Activated CD8-positive, alpha-beta T cell treated with anti-CD3 and anti-CD28 coated beads for 36 hours (primary cell): ENCODE measurements around the gene COG7. TPM values are rescaled to one million over a fixed set of nuclear protein-coding genes. Genes with fewer than 3 reads are reported as not detected.

Source experiments
- ATAC-seq: fragments of 200-7000 bp; cut with Tn5 transposase; one replicate; pipeline ENCODE4 v1.10.0; 2021; ENCODE audit warnings: mild to moderate bottlenecking, moderate library complexity
- CTCF ChIA-PET: fragments of 350-600 bp; sonication (Branson Sonifier 250); formaldehyde crosslinking; loops from one replicate; lab custom pipeline; 2021; ENCODE audit warnings: antibody characterized with exemption; lab: Charles Lee
- POLR2A ChIA-PET: fragments of 350-600 bp; sonication (Branson Sonifier 250); formaldehyde crosslinking; loops from one replicate; lab custom pipeline; 2021; ENCODE audit warnings: antibody characterized with exemption; lab: Charles Lee
- DNase-seq: peaks from one replicate; pipeline ENCODE4 v3.0.0-alpha.2; 2020
- H3K27ac Mint-ChIP-seq: one replicate; pipeline ENCODE4 v1.8.0; 2021; ENCODE audit warnings: mild to moderate bottlenecking, mixed read lengths
- H3K27me3 Mint-ChIP-seq: one replicate; pipeline ENCODE4 v1.8.0; 2021; ENCODE audit warnings: mixed read lengths
- H3K36me3 Mint-ChIP-seq: one replicate; pipeline ENCODE4 v1.8.0; 2021; ENCODE audit warnings: low read depth, mixed read lengths
- H3K4me1 Mint-ChIP-seq: one replicate; pipeline ENCODE4 v1.8.0; 2021; ENCODE audit warnings: low read depth, mixed read lengths
- H3K4me3 Mint-ChIP-seq: one replicate; pipeline ENCODE4 v1.8.0; 2021; ENCODE audit warnings: mild to moderate bottlenecking, moderate library complexity, mixed read lengths
- H3K9me3 Mint-ChIP-seq: one replicate; pipeline ENCODE4 v1.8.0; 2021; ENCODE audit warnings: mixed read lengths
- CTCF ChIP-seq: fragments of 200-600 bp; IDR thresholded peaks from one replicate; pipeline ENCODE4 v1.8.0; 2022; ENCODE audit warnings: antibody characterized with exemption, mild to moderate bottlenecking
- intact Hi-C: fragments of 100-400 bp; cut with micrococcal nuclease; formaldehyde crosslinking; loops from one replicate; pipeline ENCODE4 v1.10.0; 2022
- total RNA-seq, 2 experiments: library from RNA; stranded (reverse); gene quantifications; one replicate each; pipeline ENCODE4 v1.2.3, GENCODE V29; 2021

Gene COG7
- total RNA-seq, 2 experiments from 2014 or later: 16.4 to 16.7 TPM

- H3K4me3 Mint-ChIP-seq: no peak overlapping the region
- POLR2A ChIA-PET: no interaction called here
Measured at GRCh38 chr16:23436951-23437350, 16.0 kb downstream of the COG7 start.

GRCh38 chr16:23435500-23435899 is 17.5 kb downstream of the COG7 start:
- DNase-seq: peak; percentile 85
- Mint-ChIP-seq H3K27ac (no peak overlapping the region), H3K36me3 (peaks cover 18% of the 10 kb centered on the region), H3K4me1 (peaks cover 2% of the 10 kb centered on the region), H3K9me3 (no peaks in the 10 kb centered on the region), H3K27me3 (no peaks in the 10 kb centered on the region), H3K4me3 (no peak overlapping the region)
- TF ChIP-seq CTCF: peak; percentile 82
- intact Hi-C loops: no loop called here
- POLR2A ChIA-PET: no interaction called here
- CTCF ChIA-PET: interaction anchor here (0.6 to 7.0 kb wide), 54 partner anchors 10 to 817 kb away, joined by 3 to 113 read pairs (median 4); partner anchors contain the start of genes COG7, NDUFAB1 and SCNN1G
- peak; percentile 94 for ATAC-seq

More at GRCh38 chr16:23436951-23437350, 16.0 kb downstream of the COG7 start:
- intact Hi-C loops: no loop called here
- peaks cover 18% of the 10 kb centered on the region for H3K36me3 Mint-ChIP-seq
- CTCF ChIA-PET: interaction anchor here (0.6 to 7.0 kb wide), 10 partner anchors 11 to 538 kb away, joined by 3 to 113 read pairs (median 4); partner anchors contain the start of genes COG7 and SCNN1G
- no peaks in the 10 kb centered on the region for H3K9me3 Mint-ChIP-seq
- no peak overlapping the region for H3K27ac Mint-ChIP-seq
- ATAC-seq: no peak
- no peak for TF ChIP-seq CTCF
- H3K4me1 Mint-ChIP-seq: peaks cover 2% of the 10 kb centered on the region
- no peak for DNase-seq
- H3K27me3 Mint-ChIP-seq: no peaks in the 10 kb centered on the region

GRCh38 chr16:23434380-23434779 is 18.6 kb downstream of the COG7 start:
- Mint-ChIP-seq H3K9me3 (no peaks in the 10 kb centered on the region), H3K36me3 (peaks cover 16% of the 10 kb centered on the region), H3K4me3 (no peak overlapping the region), H3K27ac (no peak overlapping the region), H3K4me1 (peaks cover 2% of the 10 kb centered on the region), H3K27me3 (no peaks in the 10 kb centered on the region)
- no peak for ATAC-seq
- peak; percentile 85 for TF ChIP-seq CTCF
- intact Hi-C loops: loop anchor here (5.0 kb wide), 1 partner anchor 252 kb away; the partner anchor contains the start of gene SCNN1G
- peak; percentile 15 for DNase-seq
- ChIA-PET POLR2A (interaction anchor here (0.6 to 0.8 kb wide), 2 partner anchors 18 to 257 kb away, joined by 3 to 4 read pairs; no protein-coding TSS in a partner anchor), CTCF (interaction anchor here (0.7 to 7.0 kb wide), 37 partner anchors 9 to 535 kb away, joined by 3 to 113 read pairs (median 4); partner anchors contain the start of genes COG7, NDUFAB1 and SCNN1G)

DNA sequence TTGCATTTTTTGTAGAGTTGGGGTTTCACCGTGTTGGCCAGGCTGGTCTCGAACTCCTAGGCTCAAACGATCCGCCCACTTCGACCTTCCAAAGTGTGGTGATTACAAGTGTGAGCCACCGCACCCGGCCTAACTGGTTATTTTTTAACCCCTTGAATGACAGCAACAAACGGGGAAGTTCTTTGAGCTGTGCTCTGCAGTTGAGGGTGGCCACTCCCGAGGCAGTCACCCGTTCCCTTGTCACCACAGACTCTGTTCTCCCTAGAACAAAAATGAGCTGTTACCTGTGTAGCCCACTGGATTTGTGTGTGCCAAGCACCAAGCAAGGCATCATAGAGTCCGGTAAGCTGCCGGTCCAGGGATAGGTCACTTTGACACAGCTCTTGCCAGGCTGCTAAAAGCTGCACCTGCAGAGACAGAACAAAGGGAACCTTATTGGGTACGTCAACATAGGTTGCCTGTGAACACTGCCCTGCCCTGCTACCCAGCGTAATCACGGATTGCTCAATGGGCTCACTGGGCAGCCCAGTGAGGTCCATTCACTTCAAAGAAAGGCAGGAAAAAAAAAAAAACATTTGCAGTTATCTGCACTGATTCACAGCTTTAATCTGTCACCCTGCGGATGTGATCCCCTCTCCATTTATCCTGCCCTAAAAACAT is 19.6 kb downstream of the COG7 start:
- peaks cover 15% of the 10 kb centered on the region for H3K36me3 Mint-ChIP-seq
- ATAC-seq: no peak
- DNase-seq: no peak
- no peaks in the 10 kb centered on the region for H3K27me3 Mint-ChIP-seq
- intact Hi-C loops: loop anchor here (5.0 kb wide), 1 partner anchor 251 kb away; the partner anchor contains the start of gene SCNN1G
- CTCF ChIA-PET: interaction anchor here (0.6 to 7.0 kb wide), 27 partner anchors 8 to 617 kb away, joined by 3 to 113 read pairs (median 4); partner anchors contain the start of genes COG7 and SCNN1G
- no peak for TF ChIP-seq CTCF
- H3K4me3 Mint-ChIP-seq: no peak overlapping the region
- H3K27ac Mint-ChIP-seq: no peak overlapping the region
- POLR2A ChIA-PET: no interaction called here
- H3K4me1 Mint-ChIP-seq: peaks cover 2% of the 10 kb centered on the region
- H3K9me3 Mint-ChIP-seq: no peaks in the 10 kb centered on the region
